PFSK-1 (cell line): Measurements from ENCODE around the gene RFNG.

Experiments
- POLR2AphosphoS5 ChIP-seq: IDR thresholded peaks from 2 replicates; pipeline ENCODE4 v1.6.1; 2012; ENCODE audit warnings: low read depth, mild to moderate bottlenecking, control low read depth, low read length, moderate library complexity
- TAF1 ChIP-seq: IDR thresholded peaks from 2 replicates; pipeline ENCODE4 v1.6.1; 2012; ENCODE audit warnings: low read length, control low read depth, borderline replicate concordance; ENCODE audit not compliant: insufficient read depth

DNA sequence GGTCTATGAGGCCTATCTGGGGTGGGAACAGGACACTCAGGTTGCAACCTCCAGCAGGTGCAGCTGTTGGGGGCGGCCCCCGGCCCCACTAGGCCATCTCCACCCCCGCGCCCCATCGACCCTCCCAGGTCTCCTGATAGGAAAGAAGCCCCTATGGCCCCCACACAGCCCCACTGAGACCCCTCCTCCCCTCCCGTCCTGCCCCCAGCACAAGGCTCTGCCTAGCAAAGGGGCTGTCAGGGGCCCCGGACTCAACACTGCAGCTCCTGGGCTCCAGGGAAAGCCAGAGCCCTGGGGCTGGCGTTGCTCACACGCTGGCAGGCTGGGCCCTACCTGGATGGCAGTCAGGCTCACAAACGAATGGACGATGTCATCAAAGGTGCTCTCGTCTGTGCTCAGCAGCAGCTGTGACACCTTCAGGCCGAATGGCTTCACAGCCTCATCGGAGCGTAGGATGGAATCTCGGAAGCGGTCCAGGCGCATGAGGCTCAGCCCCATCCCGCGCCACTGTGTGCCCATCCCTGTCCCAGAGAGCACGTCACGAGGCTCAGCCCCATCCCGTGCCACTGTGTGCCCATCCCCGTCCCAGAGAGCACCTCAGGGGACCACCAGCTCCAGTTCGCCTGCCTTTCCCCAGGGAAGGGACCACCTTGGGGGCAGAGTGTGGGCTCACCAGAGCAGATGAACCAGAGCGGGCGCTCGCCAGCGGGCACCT lies 39.1 kb upstream of the RFNG start:
- TF ChIP-seq POLR2AphosphoS5 (no peak), TAF1 (no peak)
